ENCODE data around the gene PRKAR2B. TPM values are rescaled to one million over a fixed set of nuclear protein-coding genes. Genes with fewer than 3 reads are reported as not detected.
"Not testable (repeated sequence)": the region's sequence is repeated elsewhere in the genome, so short reads cannot be mapped to it uniquely, and the experiment has no call there.

The PRKAR2B gene
- total RNA-seq, 1 donor from 2014 or later: 7.9 TPM

GRCh38 chr7:107151538-107151937, 107.0 kb downstream of the PRKAR2B start:
- Histone ChIP-seq H3K27me3 (no peaks in the 10 kb centered on the region), H3K4me1 (peaks cover 4% of the 10 kb centered on the region), H3K9me3 (no peaks in the 10 kb centered on the region), H3K27ac (no peak overlapping the region), H3K4me3 (no peak overlapping the region), H3K36me3 (no peaks in the 10 kb centered on the region)
- DNase-seq (no peak), ATAC-seq (no peak)
- TF ChIP-seq, protein P1, sequence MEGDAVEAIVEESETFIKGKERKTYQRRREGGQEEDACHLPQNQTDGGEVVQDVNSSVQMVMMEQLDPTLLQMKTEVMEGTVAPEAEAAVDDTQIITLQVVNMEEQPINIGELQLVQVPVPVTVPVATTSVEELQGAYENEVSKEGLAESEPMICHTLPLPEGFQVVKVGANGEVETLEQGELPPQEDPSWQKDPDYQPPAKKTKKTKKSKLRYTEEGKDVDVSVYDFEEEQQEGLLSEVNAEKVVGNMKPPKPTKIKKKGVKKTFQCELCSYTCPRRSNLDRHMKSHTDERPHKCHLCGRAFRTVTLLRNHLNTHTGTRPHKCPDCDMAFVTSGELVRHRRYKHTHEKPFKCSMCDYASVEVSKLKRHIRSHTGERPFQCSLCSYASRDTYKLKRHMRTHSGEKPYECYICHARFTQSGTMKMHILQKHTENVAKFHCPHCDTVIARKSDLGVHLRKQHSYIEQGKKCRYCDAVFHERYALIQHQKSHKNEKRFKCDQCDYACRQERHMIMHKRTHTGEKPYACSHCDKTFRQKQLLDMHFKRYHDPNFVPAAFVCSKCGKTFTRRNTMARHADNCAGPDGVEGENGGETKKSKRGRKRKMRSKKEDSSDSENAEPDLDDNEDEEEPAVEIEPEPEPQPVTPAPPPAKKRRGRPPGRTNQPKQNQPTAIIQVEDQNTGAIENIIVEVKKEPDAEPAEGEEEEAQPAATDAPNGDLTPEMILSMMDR (IDR thresholded peaks at IDR 0.05): no peak
- intact Hi-C loops (cut with DNase I): no loop called here

GRCh38 chr7:107152011-107152410, 107.5 kb downstream of the PRKAR2B start:
- TF ChIP-seq, protein P1 (IDR thresholded peaks at IDR 0.05): no peak
- intact Hi-C loops (cut with DNase I): no loop called here
- Histone ChIP-seq H3K4me1 (peaks cover 4% of the 10 kb centered on the region), H3K27me3 (no peaks in the 10 kb centered on the region), H3K36me3 (no peaks in the 10 kb centered on the region), H3K27ac (no peak overlapping the region), H3K9me3 (no peaks in the 10 kb centered on the region), H3K4me3 (no peak overlapping the region)
- DNase-seq: no peak
- ATAC-seq: no peak

GRCh38 chr7:107154826-107155225, 110.3 kb downstream of the PRKAR2B start:
- no peak for DNase-seq
- no peaks in the 10 kb centered on the region for H3K27me3 ChIP-seq
- intact Hi-C loops (cut with DNase I): no loop called here
- no peak overlapping the region for H3K27ac ChIP-seq
- H3K36me3 ChIP-seq: no peaks in the 10 kb centered on the region
- no peak overlapping the region for H3K4me3 ChIP-seq
- no peak for ATAC-seq
- H3K4me1 ChIP-seq: no peaks in the 10 kb centered on the region
- H3K9me3 ChIP-seq: no peaks in the 10 kb centered on the region
- TF ChIP-seq, protein P1 (IDR thresholded peaks at IDR 0.05): no peak

DNA sequence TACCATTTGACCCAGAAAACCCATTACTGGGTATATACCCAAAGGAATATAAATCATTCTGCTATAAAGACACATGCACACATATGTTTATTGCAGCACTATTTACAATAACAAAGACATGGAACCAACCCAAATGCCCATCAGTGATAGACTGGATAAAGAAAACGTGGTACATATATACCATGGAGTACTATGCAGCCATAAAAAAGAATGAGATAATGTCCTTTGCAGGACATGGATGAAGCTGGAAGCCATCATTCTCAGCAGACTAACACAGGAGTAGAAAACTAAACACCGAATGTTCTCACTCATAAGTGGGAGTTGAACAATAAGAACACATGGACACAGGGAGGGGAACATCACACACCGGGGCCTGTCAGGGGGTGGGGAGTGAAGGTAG, 111.2 kb downstream of the PRKAR2B start:
- not testable (repeated sequence) for ATAC-seq

GRCh38 chr7:107157091-107157490, 112.6 kb downstream of the PRKAR2B start:
- no peaks in the 10 kb centered on the region for H3K36me3 ChIP-seq
- intact Hi-C loops (cut with DNase I): no loop called here
- no peak overlapping the region for H3K4me3 ChIP-seq
- no peaks in the 10 kb centered on the region for H3K9me3 ChIP-seq
- H3K27me3 ChIP-seq: no peaks in the 10 kb centered on the region
- H3K27ac ChIP-seq: no peak overlapping the region
- no peak for DNase-seq
- ATAC-seq: no peak
- no peaks in the 10 kb centered on the region for H3K4me1 ChIP-seq
- TF ChIP-seq, protein P1 (IDR thresholded peaks at IDR 0.05): no peak

More for the DNA sequence above, 111.2 kb downstream of the PRKAR2B start:
- H3K4me3 ChIP-seq; DNase-seq; H3K27me3 ChIP-seq; H3K9me3 ChIP-seq; H3K27ac ChIP-seq; H3K36me3 ChIP-seq; intact Hi-C loops (cut with DNase I); H3K4me1 ChIP-seq: not testable (repeated sequence)

DNA sequence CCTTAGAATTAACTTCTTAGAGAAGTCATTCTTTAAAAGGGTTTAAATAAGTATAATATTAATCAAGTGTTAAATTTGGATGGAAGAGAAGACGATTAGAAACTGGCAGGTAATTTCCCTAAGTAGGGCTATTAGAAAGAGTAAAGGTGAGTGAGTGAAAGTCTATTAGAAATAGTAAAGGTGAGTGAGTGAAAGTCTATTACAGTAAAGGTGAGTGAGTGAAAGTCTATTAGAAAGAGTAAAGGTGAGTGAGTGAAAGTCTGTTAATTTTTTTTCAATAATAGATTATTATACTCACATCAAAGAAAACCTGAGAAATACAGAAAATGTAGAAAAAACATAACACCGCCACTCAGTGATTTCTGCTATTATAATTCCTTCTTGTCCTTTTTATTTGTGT, 113.5 kb downstream of the PRKAR2B start:
- no peaks in the 10 kb centered on the region for H3K9me3 ChIP-seq
- no peak overlapping the region for H3K27ac ChIP-seq
- no peak for DNase-seq
- no peaks in the 10 kb centered on the region for H3K36me3 ChIP-seq
- TF ChIP-seq, protein P1 (IDR thresholded peaks at IDR 0.05): no peak
- intact Hi-C loops (cut with DNase I): no loop called here
- no peak overlapping the region for H3K4me3 ChIP-seq
- H3K27me3 ChIP-seq: no peaks in the 10 kb centered on the region
- ATAC-seq: no peak
- H3K4me1 ChIP-seq: no peaks in the 10 kb centered on the region

Data from upper lobe of right lung (tissue), 1 donor.